NT2/D1 (cell line): ENCODE results near the gene TRIL.
A peak's percentile ranks its signal among the peaks of the same experiment; 100 is the strongest.

Experiments used
- DNase-seq: peaks from one replicate; pipeline ENCODE4 v3.0.0-alpha.2; 2011; ENCODE audit warnings: low read depth, low spot score
- H3K27me3 ChIP-seq: 2 replicates; pipeline ENCODE4 v1.6.0; 2011; ENCODE audit warnings: mild to moderate bottlenecking; ENCODE audit not compliant: insufficient read length, insufficient read depth
- H3K36me3 ChIP-seq: 2 replicates; pipeline ENCODE4 v1.6.1; 2011; ENCODE audit warnings: mild to moderate bottlenecking, low read length, mixed read lengths; ENCODE audit not compliant: insufficient read depth, insufficient read length
- H3K4me1 ChIP-seq: 2 replicates; pipeline ENCODE4 v1.5.1; 2011; ENCODE audit not compliant: insufficient read depth, insufficient read length
- H3K4me3 ChIP-seq: 2 replicates; pipeline ENCODE4 v1.5.1; 2011; ENCODE audit warnings: low read depth; ENCODE audit not compliant: insufficient read length
- H3K9ac ChIP-seq: 2 replicates; pipeline ENCODE4 v1.6.0; 2011; ENCODE audit warnings: low read depth; ENCODE audit not compliant: insufficient read length
- H3K9me3 ChIP-seq: 2 replicates; pipeline ENCODE4 v1.5.1; 2011; ENCODE audit warnings: mild to moderate bottlenecking, low read length; ENCODE audit not compliant: insufficient read depth
- SUZ12 ChIP-seq: IDR thresholded peaks from 2 replicates; pipeline ENCODE4 v1.6.1; 2011; ENCODE audit not compliant: insufficient read length, insufficient read depth; ENCODE audit errors: extremely low read depth
- YY1 ChIP-seq: IDR thresholded peaks from 2 replicates; pipeline ENCODE4 v1.6.1; 2011; ENCODE audit not compliant: insufficient read length, insufficient read depth
- ZNF274 ChIP-seq: IDR thresholded peaks from 2 replicates; pipeline ENCODE4 v1.6.1; 2011; ENCODE audit warnings: mild to moderate bottlenecking, low read depth, low read length

TRIL gene

GRCh38 chr7:28926871-28927597 lies 31.1 kb downstream of the TRIL start:
- TF ChIP-seq YY1 = no peak
- no peak for TF ChIP-seq ZNF274
- no peak for TF ChIP-seq SUZ12
- no peaks in the 10 kb centered on the region for H3K9me3 ChIP-seq
- H3K27me3 ChIP-seq = peaks cover 5% of the 10 kb centered on the region
- no peaks in the 10 kb centered on the region for H3K36me3 ChIP-seq
- peak overlapping the region; percentile 37 for H3K9ac ChIP-seq
- peak overlapping the region; percentile 13 for H3K4me3 ChIP-seq
- H3K4me1 ChIP-seq = peaks cover 4% of the 10 kb centered on the region
- DNase-seq = peak; percentile 85

- no peak overlapping the region for H3K9ac ChIP-seq
- TF ChIP-seq SUZ12 (no peak), YY1 (no peak), ZNF274 (no peak)
- DNase-seq = peak; percentile 94
- peaks cover 2% of the 10 kb centered on the region for H3K4me1 ChIP-seq
- H3K4me3 ChIP-seq = no peak overlapping the region
- no peaks in the 10 kb centered on the region for H3K9me3 ChIP-seq
- H3K27me3 ChIP-seq = peaks cover 5% of the 10 kb centered on the region
- H3K36me3 ChIP-seq = no peaks in the 10 kb centered on the region
These were observed 35.4 kb downstream of the TRIL start for GRCh38 chr7:28922624-28923331.

GRCh38 chr7:28921822-28922221 lies 36.3 kb downstream of the TRIL start:
- Histone ChIP-seq H3K4me3 (no peak overlapping the region), H3K9ac (no peak overlapping the region), H3K27me3 (peaks cover 5% of the 10 kb centered on the region), H3K9me3 (no peaks in the 10 kb centered on the region), H3K36me3 (no peaks in the 10 kb centered on the region), H3K4me1 (no peaks in the 10 kb centered on the region)
- TF ChIP-seq YY1 = no peak
- TF ChIP-seq ZNF274 = no peak
- TF ChIP-seq SUZ12 = no peak
- peak; percentile 44 for DNase-seq

GRCh38 chr7:28920424-28920823 lies 37.7 kb downstream of the TRIL start:
- DNase-seq = no peak
- no peaks in the 10 kb centered on the region for H3K36me3 ChIP-seq
- no peaks in the 10 kb centered on the region for H3K4me1 ChIP-seq
- TF ChIP-seq ZNF274 (no peak), SUZ12 (no peak), YY1 (no peak)
- H3K9ac ChIP-seq = no peak overlapping the region
- no peaks in the 10 kb centered on the region for H3K9me3 ChIP-seq
- H3K4me3 ChIP-seq = no peak overlapping the region
- H3K27me3 ChIP-seq = no peaks in the 10 kb centered on the region

- no peak for DNase-seq
- Histone ChIP-seq H3K9me3 (no peaks in the 10 kb centered on the region), H3K4me3 (no peak overlapping the region), H3K9ac (no peak overlapping the region), H3K36me3 (no peaks in the 10 kb centered on the region), H3K4me1 (no peaks in the 10 kb centered on the region), H3K27me3 (no peaks in the 10 kb centered on the region)
- TF ChIP-seq ZNF274 (no peak), SUZ12 (no peak), YY1 (no peak)
These were observed 38.6 kb downstream of the TRIL start for GRCh38 chr7:28919510-28919909.

- H3K4me3 ChIP-seq = no peak overlapping the region
- DNase-seq = no peak
- H3K36me3 ChIP-seq = no peaks in the 10 kb centered on the region
- H3K9ac ChIP-seq = no peak overlapping the region
- TF ChIP-seq YY1 (no peak), SUZ12 (no peak), ZNF274 (no peak)
- peaks cover 12% of the 10 kb centered on the region for H3K9me3 ChIP-seq
- H3K4me1 ChIP-seq = no peaks in the 10 kb centered on the region
- no peaks in the 10 kb centered on the region for H3K27me3 ChIP-seq
These were observed 49.4 kb downstream of the TRIL start for GRCh38 chr7:28908775-28909174.

- no peak for DNase-seq
- Histone ChIP-seq H3K27me3 (no peaks in the 10 kb centered on the region), H3K4me1 (no peaks in the 10 kb centered on the region), H3K4me3 (no peak overlapping the region), H3K9me3 (no peaks in the 10 kb centered on the region), H3K9ac (no peak overlapping the region), H3K36me3 (no peaks in the 10 kb centered on the region)
- no peak for TF ChIP-seq YY1
- no peak for TF ChIP-seq ZNF274
- no peak for TF ChIP-seq SUZ12
These were observed 52.7 kb downstream of the TRIL start for GRCh38 chr7:28905464-28905863.
